ENCODE results near the gene TMBIM6. TPM values are rescaled to one million over a fixed set of nuclear protein-coding genes. Genes with fewer than 3 reads are reported as not detected.
"Not testable (repeated sequence)": the region's sequence is repeated elsewhere in the genome, so short reads cannot be mapped to it uniquely, and the experiment has no call there.

TMBIM6 gene
- total RNA-seq, 1 donor from 2014 or later: 570 TPM

GRCh38 chr12:49777800-49778748 is 36.7 kb downstream of the TMBIM6 start:
- no peaks in the 10 kb centered on the region for H3K36me3 ChIP-seq (ENCODE audit: control insufficient read depth, insufficient read depth, low read length)
- TF ChIP-seq CTCF (IDR thresholded peaks at IDR 0.05; ENCODE audit: insufficient read depth, low read length, severe bottlenecking): peak; percentile 92
- no peak overlapping the region for H3K4me3 ChIP-seq (ENCODE audit: low read depth, low read length)
- FAIRE-seq (no peak), DNase-seq (ENCODE audit: low read depth) (peak; percentile 39)
- no peaks in the 10 kb centered on the region for H3K27me3 ChIP-seq (ENCODE audit: control insufficient read depth, insufficient read depth, low read length)

GRCh38 chr12:49779581-49779980 is 38.2 kb downstream of the TMBIM6 start:
- Histone ChIP-seq H3K36me3 (ENCODE audit: control insufficient read depth, insufficient read depth, low read length) (no peaks in the 10 kb centered on the region), H3K4me3 (ENCODE audit: low read depth, low read length) (no peak overlapping the region), H3K27me3 (ENCODE audit: control insufficient read depth, insufficient read depth, low read length) (no peaks in the 10 kb centered on the region)
- no peak for TF ChIP-seq CTCF (IDR thresholded peaks at IDR 0.05; ENCODE audit: insufficient read depth, low read length, severe bottlenecking)
- no peak for FAIRE-seq
- DNase-seq (ENCODE audit: low read depth): no peak

- H3K27me3 ChIP-seq (ENCODE audit: control insufficient read depth, insufficient read depth, low read length); DNase-seq (ENCODE audit: low read depth); H3K4me3 ChIP-seq (ENCODE audit: low read depth, low read length); H3K36me3 ChIP-seq (ENCODE audit: control insufficient read depth, insufficient read depth, low read length); FAIRE-seq: not testable (repeated sequence)
Observed at GRCh38 chr12:49780914-49781313, 39.6 kb downstream of the TMBIM6 start.

- TF ChIP-seq CTCF (IDR thresholded peaks at IDR 0.05; ENCODE audit: insufficient read depth, low read length, severe bottlenecking): no peak
- no peak overlapping the region for H3K4me3 ChIP-seq (ENCODE audit: low read depth, low read length)
- no peak for FAIRE-seq
- H3K27me3 ChIP-seq (ENCODE audit: control insufficient read depth, insufficient read depth, low read length): no peaks in the 10 kb centered on the region
- H3K36me3 ChIP-seq (ENCODE audit: control insufficient read depth, insufficient read depth, low read length): no peaks in the 10 kb centered on the region
- DNase-seq (ENCODE audit: low read depth): peak; percentile 18
Observed at GRCh38 chr12:49783917-49784676, 42.7 kb downstream of the TMBIM6 start.

GRCh38 chr12:49784756-49785409 is 43.5 kb downstream of the TMBIM6 start:
- no peak for FAIRE-seq

More at GRCh38 chr12:49784756-49785409, 43.5 kb downstream of the TMBIM6 start:
- no peak overlapping the region for H3K4me3 ChIP-seq (ENCODE audit: low read depth, low read length)
- H3K36me3 ChIP-seq (ENCODE audit: control insufficient read depth, insufficient read depth, low read length): no peaks in the 10 kb centered on the region
- no peaks in the 10 kb centered on the region for H3K27me3 ChIP-seq (ENCODE audit: control insufficient read depth, insufficient read depth, low read length)
- TF ChIP-seq CTCF (IDR thresholded peaks at IDR 0.05; ENCODE audit: insufficient read depth, low read length, severe bottlenecking): no peak
- peak; percentile 29 for DNase-seq (ENCODE audit: low read depth)
